Karpas-422 (cell line): ENCODE results near the gene FAM131A. TPM values are rescaled to one million over a fixed set of nuclear protein-coding genes. Genes with fewer than 3 reads are reported as not detected.

Experiments used
- DNase-seq: peaks from one replicate; pipeline ENCODE4 v3.0.0-alpha.2; 2015
- H2AFZ ChIP-seq: fragments of 200-600 bp; sonication (generic); 2 replicates; pipeline ENCODE4 v1.6.1; 2014; ENCODE audit warnings: antibody characterized with exemption, low read length, mixed read lengths
- H3K27ac ChIP-seq: fragments of 200-600 bp; sonication (generic); 2 replicates; pipeline ENCODE4 v1.5.1; 2014; ENCODE audit warnings: mild to moderate bottlenecking, low read length, moderate library complexity
- H3K27me3 ChIP-seq: fragments of 200-600 bp; sonication (generic); 2 replicates; pipeline ENCODE4 v1.6.1; 2014; ENCODE audit warnings: low read length, mixed read lengths
- H3K36me3 ChIP-seq: fragments of 200-600 bp; sonication (generic); 2 replicates; pipeline ENCODE4 v1.6.1; 2014; ENCODE audit warnings: low read length, mixed read lengths; ENCODE audit not compliant: insufficient read depth
- H3K4me1 ChIP-seq: fragments of 200-600 bp; sonication (generic); 2 replicates; pipeline ENCODE4 v1.6.1; 2014; ENCODE audit warnings: mild to moderate bottlenecking, low read length, mixed read lengths
- H3K4me2 ChIP-seq: fragments of 200-600 bp; sonication (generic); 2 replicates; pipeline ENCODE4 v1.6.1; 2014; ENCODE audit warnings: low read length, low read depth, mild to moderate bottlenecking; ENCODE audit not compliant: poor library complexity, severe bottlenecking
- H3K4me3 ChIP-seq: fragments of 200-600 bp; sonication (generic); 2 replicates; pipeline ENCODE4 v1.5.1; 2014; ENCODE audit warnings: mild to moderate bottlenecking, antibody characterized with exemption, low read length, mixed read lengths
- H3K79me2 ChIP-seq: fragments of 200-600 bp; sonication (generic); 2 replicates; pipeline ENCODE4 v1.6.1; 2014; ENCODE audit warnings: mild to moderate bottlenecking, low read length, mixed read lengths
- H3K9ac ChIP-seq: fragments of 200-600 bp; sonication (generic); 2 replicates; pipeline ENCODE4 v1.6.0; 2014; ENCODE audit warnings: low read length
- H3K9me2 ChIP-seq: fragments of 200-600 bp; sonication (generic), shearing (Covaris generic); replicated peaks from 2 replicates; pipeline ENCODE4 v1.6.0; 2014; ENCODE audit warnings: mild to moderate bottlenecking, low read length, moderate library complexity; ENCODE audit not compliant: insufficient read depth
- H3K9me3 ChIP-seq: fragments of 300-700, 200-600 bp; sonication (generic); 2 replicates; pipeline ENCODE4 v1.6.1; 2014; ENCODE audit warnings: low read length, mixed read lengths
- H4K20me1 ChIP-seq: fragments of 200-600 bp; sonication (generic); 2 replicates; pipeline ENCODE4 v1.6.1; 2014; ENCODE audit warnings: mild to moderate bottlenecking, antibody characterized with exemption, low read length, low read depth; ENCODE audit not compliant: insufficient read depth
- total RNA-seq: library from RNA; depleted of rRNA; stranded (reverse); fragments of >200 nt; shearing (Covaris generic); gene quantifications from 2 replicates; pipeline ENCODE4 v1.2.3, GENCODE V29; 2014; ENCODE audit warnings: low replicate concordance

FAM131A gene
- total RNA-seq, 1 experiment from 2014 or later, result 23.0 TPM

DNA sequence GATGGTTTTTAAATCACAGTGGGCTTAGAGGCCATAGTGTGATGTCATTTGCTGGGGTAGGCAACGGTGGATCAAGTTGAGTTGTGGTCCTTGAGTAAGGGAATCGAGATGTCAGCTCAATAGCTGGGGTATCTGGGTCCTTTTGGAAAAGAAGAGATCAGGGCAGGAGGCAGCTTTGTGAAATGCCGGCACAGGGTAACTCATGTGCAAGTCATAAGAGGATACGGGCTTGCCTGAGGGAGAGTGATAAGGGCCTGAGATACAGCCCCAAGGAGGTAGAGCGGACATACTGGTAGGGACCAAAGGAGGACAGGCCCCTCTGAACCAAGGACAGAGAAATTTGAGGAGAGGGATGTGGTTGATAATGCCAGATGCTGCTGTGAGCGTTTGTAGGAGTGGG, 4.2 kb upstream of the FAM131A start:
- Histone ChIP-seq H3K9me2 (no peaks in the 10 kb centered on the region), H2AFZ (no peak overlapping the region), H3K36me3 (peaks cover 48% of the 10 kb centered on the region), H4K20me1 (peaks cover 54% of the 10 kb centered on the region), H3K4me1 (peaks cover 25% of the 10 kb centered on the region), H3K9me3 (no peaks in the 10 kb centered on the region), H3K27me3 (no peaks in the 10 kb centered on the region), H3K27ac (no peak overlapping the region), H3K79me2 (peaks cover 21% of the 10 kb centered on the region), H3K4me3 (no peak overlapping the region), H3K9ac (no peak overlapping the region), H3K4me2 (no peak overlapping the region)
- DNase-seq, result no peak

DNA sequence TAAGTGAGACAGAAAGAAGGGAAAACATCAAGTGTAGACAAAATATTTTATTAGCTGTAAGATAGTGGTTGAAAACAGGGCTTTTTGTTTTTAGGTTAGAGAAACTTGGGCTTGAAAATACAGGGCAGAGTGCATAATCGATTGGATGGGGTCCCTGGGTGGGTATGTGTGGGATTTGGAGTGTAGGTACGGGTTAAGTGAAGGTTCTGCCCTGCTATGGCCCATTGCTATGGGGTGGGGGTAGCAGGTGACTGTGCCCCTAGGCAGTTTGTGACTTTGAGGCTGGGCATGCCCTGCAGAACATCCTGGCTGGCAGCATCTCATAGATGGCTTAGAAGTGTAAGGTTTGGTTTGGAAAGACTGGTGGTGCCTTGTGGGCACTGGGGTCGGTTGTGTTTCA, 3.7 kb upstream of the FAM131A start:
- Histone ChIP-seq H4K20me1 (peaks cover 49% of the 10 kb centered on the region), H3K27ac (no peak overlapping the region), H3K4me2 (no peak overlapping the region), H3K36me3 (peaks cover 43% of the 10 kb centered on the region), H3K4me1 (peaks cover 25% of the 10 kb centered on the region), H3K9ac (no peak overlapping the region), H3K79me2 (peaks cover 26% of the 10 kb centered on the region), H3K4me3 (no peak overlapping the region), H2AFZ (no peak overlapping the region), H3K27me3 (no peaks in the 10 kb centered on the region), H3K9me2 (no peaks in the 10 kb centered on the region), H3K9me3 (no peaks in the 10 kb centered on the region)
- no peak for DNase-seq

DNA sequence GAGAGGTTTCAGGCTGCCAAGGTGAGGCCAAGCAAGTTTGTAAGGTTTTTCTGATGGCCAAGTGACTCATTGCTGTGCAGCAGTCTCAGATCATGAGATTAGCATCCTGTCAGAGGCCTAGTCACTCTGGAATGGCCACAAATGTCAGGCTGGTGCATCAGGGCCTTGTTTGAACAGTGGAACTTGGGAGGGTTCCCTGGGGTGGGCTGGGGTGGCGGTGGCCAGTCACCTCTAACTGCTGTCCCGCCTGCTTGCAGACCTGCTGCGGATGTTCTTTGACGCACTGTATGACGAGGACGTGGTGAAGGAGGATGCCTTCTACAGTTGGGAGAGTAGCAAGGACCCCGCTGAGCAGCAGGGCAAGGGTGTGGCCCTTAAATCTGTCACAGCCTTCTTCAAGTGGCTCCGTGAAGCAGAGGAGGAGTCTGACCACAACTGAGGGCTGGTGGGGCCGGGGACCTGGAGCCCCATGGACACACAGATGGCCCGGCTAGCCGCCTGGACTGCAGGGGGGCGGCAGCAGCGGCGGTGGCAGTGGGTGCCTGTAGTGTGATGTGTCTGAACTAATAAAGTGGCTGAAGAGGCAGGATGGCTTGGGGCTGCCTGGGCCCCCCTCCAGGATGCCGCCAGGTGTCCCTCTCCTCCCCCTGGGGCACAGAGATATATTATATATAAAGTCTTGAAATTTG, 2.8 kb upstream of the FAM131A start:
- H4K20me1 ChIP-seq, result peaks cover 40% of the 10 kb centered on the region
- DNase-seq, result peak; percentile 58

DNA sequence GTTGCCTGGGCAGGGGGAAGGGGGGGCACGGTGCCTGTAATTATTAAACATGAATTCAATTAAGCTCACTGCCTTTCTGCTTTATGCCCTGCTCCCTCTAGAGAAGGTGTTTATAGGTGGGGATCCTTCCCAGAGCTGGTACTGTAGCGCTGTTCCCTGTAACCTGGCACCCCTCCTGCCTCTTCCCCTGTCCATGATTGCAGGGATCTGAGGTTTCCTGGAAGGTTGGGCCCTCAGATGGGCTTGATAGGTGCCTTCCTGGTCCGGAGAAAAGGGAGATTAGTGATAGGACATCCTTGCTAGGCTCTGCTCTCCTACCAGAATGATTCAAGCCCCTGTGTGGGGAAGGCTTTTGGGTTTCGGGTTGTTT, 2.1 kb upstream of the FAM131A start:
- Histone ChIP-seq H3K79me2 (peaks cover 27% of the 10 kb centered on the region), H3K4me1 (peaks cover 25% of the 10 kb centered on the region), H3K36me3 (peaks cover 29% of the 10 kb centered on the region; the same call in 1 of the 2 replicates), H3K4me3 (peak overlapping the region; percentile 77; the same call in 1 of the 2 replicates), H3K9ac (peak overlapping the region; percentile 79), H2AFZ (no peak overlapping the region), H3K27ac (peak overlapping the region; percentile 53), H3K9me3 (no peaks in the 10 kb centered on the region), H3K9me2 (no peaks in the 10 kb centered on the region), H4K20me1 (peaks cover 35% of the 10 kb centered on the region), H3K27me3 (no peaks in the 10 kb centered on the region), H3K4me2 (peak overlapping the region; percentile 73)
- no peak for DNase-seq

More for the DNA sequence above, 2.8 kb upstream of the FAM131A start:
- Histone ChIP-seq H3K79me2 (peaks cover 27% of the 10 kb centered on the region), H3K9ac (no peak overlapping the region), H3K4me3 (no peak overlapping the region), H3K27me3 (no peaks in the 10 kb centered on the region), H3K27ac (peak overlapping the region; percentile 53; the same call in 1 of the 2 replicates), H3K9me2 (no peaks in the 10 kb centered on the region), H3K4me1 (peaks cover 25% of the 10 kb centered on the region), H2AFZ (no peak overlapping the region), H3K36me3 (peaks cover 34% of the 10 kb centered on the region), H3K9me3 (no peaks in the 10 kb centered on the region), H3K4me2 (no peak overlapping the region)

DNA sequence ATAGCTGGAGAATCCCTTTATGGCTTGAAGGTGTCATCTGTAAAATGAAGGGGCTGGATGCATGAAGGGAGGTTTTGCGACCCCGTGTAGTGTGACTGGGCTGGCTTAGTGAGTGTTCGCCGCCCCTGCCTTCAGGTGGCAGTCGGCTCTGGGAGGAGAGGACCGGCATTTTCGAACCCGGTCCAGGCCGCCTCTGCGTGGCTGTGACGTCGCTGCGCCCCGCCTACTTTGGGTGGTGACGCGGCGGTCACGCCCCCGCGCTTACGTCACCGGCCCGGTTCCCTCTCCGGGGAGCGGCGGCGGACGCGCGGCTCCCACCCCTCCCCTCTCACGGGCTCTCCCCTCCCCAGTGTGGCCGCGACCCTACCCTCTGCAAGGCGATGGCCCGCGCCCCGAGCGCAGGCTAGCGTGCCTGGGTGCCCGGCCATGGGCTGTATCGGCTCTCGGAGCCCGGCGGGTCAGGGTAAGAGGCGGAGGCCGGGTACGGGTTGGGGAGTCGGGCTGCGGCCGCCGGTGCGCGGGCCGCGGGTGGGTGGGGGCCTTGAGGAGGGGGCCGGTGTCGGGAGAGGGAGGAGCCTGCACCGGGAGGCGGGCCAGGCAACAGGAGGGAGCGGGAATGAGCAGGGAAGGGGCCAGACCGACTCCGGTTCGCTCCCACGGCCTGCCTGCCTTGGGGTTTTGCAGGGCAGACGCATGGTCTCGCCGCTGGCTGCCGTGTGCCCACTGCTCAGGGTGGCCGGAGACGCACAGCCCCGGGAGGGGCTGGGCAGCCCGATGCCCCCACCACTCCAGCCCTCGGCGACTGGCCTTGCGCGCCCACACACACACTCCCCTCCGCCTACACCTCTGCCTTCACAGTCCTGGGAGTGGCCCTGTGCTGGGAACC, 1.5 kb upstream of the FAM131A start:
- peak overlapping the region; percentile 73 for H3K4me2 ChIP-seq
- H3K27me3 ChIP-seq, result no peaks in the 10 kb centered on the region
- H4K20me1 ChIP-seq, result peaks cover 34% of the 10 kb centered on the region
- H3K36me3 ChIP-seq, result peaks cover 26% of the 10 kb centered on the region; the same call in 1 of the 2 replicates
- peaks cover 27% of the 10 kb centered on the region for H3K79me2 ChIP-seq
- no peaks in the 10 kb centered on the region for H3K9me3 ChIP-seq
- H3K9me2 ChIP-seq, result no peaks in the 10 kb centered on the region
- H3K4me3 ChIP-seq, result peak overlapping the region; percentile 77
- DNase-seq, result peak; percentile 97
- H2AFZ ChIP-seq, result no peak overlapping the region
- peak overlapping the region; percentile 79 for H3K9ac ChIP-seq
- peak overlapping the region; percentile 53 for H3K27ac ChIP-seq
- peaks cover 25% of the 10 kb centered on the region for H3K4me1 ChIP-seq

DNA sequence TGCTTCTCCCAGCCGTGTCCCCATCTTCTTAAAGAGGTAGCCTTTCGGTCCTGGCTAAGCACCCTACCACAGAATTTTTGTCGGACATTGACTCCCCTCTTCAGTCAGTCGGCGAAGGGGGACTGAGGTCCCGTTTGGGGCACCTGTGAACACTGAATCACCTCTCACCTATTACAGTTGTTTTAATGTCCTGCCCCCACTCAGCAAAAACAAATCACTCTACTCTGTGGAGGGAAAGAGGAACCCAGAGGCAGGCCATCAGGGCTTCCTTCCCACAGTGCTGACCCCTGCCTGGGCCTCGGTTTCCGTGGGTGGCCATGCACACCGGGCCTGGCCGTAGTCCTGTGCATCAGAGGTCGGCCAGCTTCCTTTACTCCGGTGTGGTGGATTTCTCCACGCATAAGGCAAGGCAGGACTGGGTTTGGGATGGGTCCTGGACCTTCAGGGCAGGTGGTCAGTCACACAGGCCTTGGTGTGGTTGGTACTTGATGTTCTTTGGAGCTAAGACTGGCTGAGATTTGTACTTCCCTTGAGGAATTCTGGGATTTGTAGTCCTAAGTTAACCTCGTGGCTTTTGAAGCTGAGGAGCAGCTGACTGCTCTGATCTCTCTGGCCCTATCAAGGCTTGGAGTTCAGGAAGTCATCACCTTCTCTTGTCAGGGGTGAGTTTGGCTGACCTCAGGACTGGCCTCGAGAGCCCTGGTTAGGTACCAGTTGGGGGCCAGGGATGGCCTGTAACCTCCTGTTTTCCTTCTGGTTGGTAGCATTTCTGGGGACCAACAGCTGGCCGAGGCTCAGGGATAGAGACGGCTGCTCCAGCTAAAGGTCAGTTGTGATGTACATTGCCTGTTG, 627 bp upstream of the FAM131A start:
- DNase-seq, result peak; percentile 70
- Histone ChIP-seq H3K36me3 (peaks cover 17% of the 10 kb centered on the region; the same call in 1 of the 2 replicates), H3K9me2 (no peaks in the 10 kb centered on the region), H3K79me2 (peaks cover 27% of the 10 kb centered on the region), H3K27me3 (no peaks in the 10 kb centered on the region), H3K4me2 (peak overlapping the region; percentile 73), H4K20me1 (peaks cover 28% of the 10 kb centered on the region), H3K4me1 (peaks cover 25% of the 10 kb centered on the region), H3K4me3 (peak overlapping the region; percentile 77), H3K9me3 (no peaks in the 10 kb centered on the region), H3K27ac (peak overlapping the region; percentile 12), H3K9ac (peak overlapping the region; percentile 79), H2AFZ (no peak overlapping the region)

DNA sequence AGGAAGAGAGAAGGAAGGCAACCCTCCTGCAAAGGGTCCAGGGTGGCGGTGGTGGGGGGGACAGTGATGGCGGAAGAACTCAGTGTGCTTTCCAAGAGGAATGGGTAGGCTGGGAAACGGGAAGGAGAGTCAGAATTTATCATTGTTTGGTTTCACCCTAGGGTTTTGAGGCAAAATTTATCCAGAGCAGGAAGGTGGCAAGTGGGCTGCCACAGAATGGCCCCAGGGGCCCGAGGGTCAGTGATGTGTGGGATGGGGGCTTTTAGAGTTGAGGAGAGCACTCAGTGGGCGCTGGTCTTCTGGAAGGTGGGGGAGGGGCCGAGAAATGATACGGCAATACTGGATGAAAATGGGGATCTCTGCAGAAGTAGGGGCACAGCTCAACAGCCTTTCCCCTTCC, 581 bp downstream of the FAM131A start:
- Histone ChIP-seq H3K36me3 (peaks cover 6% of the 10 kb centered on the region; the same call in 1 of the 2 replicates), H3K9ac (0 out of 2 replicates have a peak overlapping the region, but pooled peaks have one; percentile 79)

More for the DNA sequence above, 581 bp downstream of the FAM131A start:
- H3K4me2 ChIP-seq, result no peak overlapping the region
- H3K27ac ChIP-seq, result no peak overlapping the region
- no peaks in the 10 kb centered on the region for H3K27me3 ChIP-seq
- no peaks in the 10 kb centered on the region for H3K9me2 ChIP-seq
- H3K79me2 ChIP-seq, result peaks cover 27% of the 10 kb centered on the region
- no peak for DNase-seq
- no peak overlapping the region for H2AFZ ChIP-seq
- no peak overlapping the region for H3K4me3 ChIP-seq
- no peaks in the 10 kb centered on the region for H3K9me3 ChIP-seq
- H4K20me1 ChIP-seq, result peaks cover 17% of the 10 kb centered on the region
- peaks cover 25% of the 10 kb centered on the region for H3K4me1 ChIP-seq
